MM.1S (cell line): ENCODE data around the gene HYI.

Source experiments
- CTCF ChIP-seq: fragments of 300-600 bp; sonication (generic); IDR thresholded peaks from 2 replicates; pipeline ENCODE4 v1.5.1; 2016; ENCODE audit warnings: antibody characterized with exemption, low read length, mixed read lengths
- EZH2 ChIP-seq: fragments of 300-600 bp; sonication (generic); optimal IDR thresholded peaks from 2 replicates; pipeline ENCODE3; 2017; ENCODE audit warnings: low read depth, mild to moderate bottlenecking, antibody characterized with exemption, low read length, mixed read lengths
- EZH2phosphoT487 ChIP-seq: fragments of 300-600 bp; sonication (generic); IDR thresholded peaks from 2 replicates; pipeline ENCODE4 v1.6.1; 2018; ENCODE audit warnings: antibody characterized with exemption, low read length

DNA sequence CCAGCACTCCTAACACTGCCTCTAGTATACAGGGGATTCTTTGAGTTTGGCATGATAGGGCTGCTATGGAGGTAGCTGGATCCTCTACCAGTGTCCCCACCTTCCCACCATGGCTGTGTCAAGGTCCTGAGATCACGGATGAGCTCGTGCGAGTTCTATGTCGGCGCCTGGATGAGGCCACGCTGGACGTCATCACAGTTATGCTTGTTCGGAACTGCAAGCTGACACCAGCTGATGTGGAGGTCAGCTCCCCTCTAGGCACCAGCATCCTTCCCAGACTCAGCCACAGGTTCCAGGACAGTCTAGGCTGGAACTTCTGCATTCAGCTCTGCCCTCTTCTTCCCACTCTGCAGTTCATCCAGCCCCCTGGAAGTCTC, 15.2 kb downstream of the HYI start:
- TF ChIP-seq CTCF: no peak
- no peak for TF ChIP-seq EZH2
- no peak for TF ChIP-seq EZH2phosphoT487
